Measurements from ENCODE around the gene FAM200B. TPM values are rescaled to one million over a fixed set of nuclear protein-coding genes. Genes with fewer than 3 reads are reported as not detected.

The FAM200B gene
- total and polyA plus RNA-seq, 7 experiments from 2014 or later: 10.6 to 91.6 (median 35.8) TPM

- ChIA-PET POLR2A (no interaction called here), CTCF (no interaction called here)
- Mint-ChIP-seq H3K4me1 (peaks cover 2 to 20% (median 12%) of the 10 kb centered on the region in 7 donors), H3K27ac (no peak overlapping the region), H3K27me3 (peaks cover 0 to 2% (median 0%) of the 10 kb centered on the region in 5 donors), H3K4me3 (no peak overlapping the region), H3K9me3 (peaks cover 0 to 4% (median 0%) of the 10 kb centered on the region in 11 donors), H3K36me3 (peaks cover 0 to 4% (median 0%) of the 10 kb centered on the region in 5 donors)
- DNase-seq (no peak), ATAC-seq (no peak)
- Histone ChIP-seq H3K4me3 (ENCODE audit: low read length) (no peak overlapping the region), H3K9me3 (ENCODE audit: control insufficient read depth in 2 of 3, low read length in 3 of 3) (no peaks in the 10 kb centered on the region), H3K4me1 (ENCODE audit: control insufficient read depth in 2 of 2, insufficient read depth in 2 of 2, low read length in 2 of 2) (peaks cover 7% of the 10 kb centered on the region in 2 donors), H3K27ac (ENCODE audit: low read depth, low read length) (no peak overlapping the region), H3K27me3 (ENCODE audit: control insufficient read depth in 2 of 2, insufficient read depth in 2 of 2, low read length in 2 of 2) (no peaks in the 10 kb centered on the region), H3K36me3 (ENCODE audit: control insufficient read depth in 2 of 3, insufficient read depth in 3 of 3, low read length in 3 of 3) (peaks cover 0 to 3% (median 0%) of the 10 kb centered on the region in 3 experiments)
- intact Hi-C loops (cut with micrococcal nuclease): loop anchor here (5.0 to 10.0 kb wide), 2 partner anchors 734 to 1679 kb away; no protein-coding TSS in a partner anchor
Measured at GRCh38 chr4:15658781-15659180, 22.8 kb upstream of the FAM200B start.

DNA sequence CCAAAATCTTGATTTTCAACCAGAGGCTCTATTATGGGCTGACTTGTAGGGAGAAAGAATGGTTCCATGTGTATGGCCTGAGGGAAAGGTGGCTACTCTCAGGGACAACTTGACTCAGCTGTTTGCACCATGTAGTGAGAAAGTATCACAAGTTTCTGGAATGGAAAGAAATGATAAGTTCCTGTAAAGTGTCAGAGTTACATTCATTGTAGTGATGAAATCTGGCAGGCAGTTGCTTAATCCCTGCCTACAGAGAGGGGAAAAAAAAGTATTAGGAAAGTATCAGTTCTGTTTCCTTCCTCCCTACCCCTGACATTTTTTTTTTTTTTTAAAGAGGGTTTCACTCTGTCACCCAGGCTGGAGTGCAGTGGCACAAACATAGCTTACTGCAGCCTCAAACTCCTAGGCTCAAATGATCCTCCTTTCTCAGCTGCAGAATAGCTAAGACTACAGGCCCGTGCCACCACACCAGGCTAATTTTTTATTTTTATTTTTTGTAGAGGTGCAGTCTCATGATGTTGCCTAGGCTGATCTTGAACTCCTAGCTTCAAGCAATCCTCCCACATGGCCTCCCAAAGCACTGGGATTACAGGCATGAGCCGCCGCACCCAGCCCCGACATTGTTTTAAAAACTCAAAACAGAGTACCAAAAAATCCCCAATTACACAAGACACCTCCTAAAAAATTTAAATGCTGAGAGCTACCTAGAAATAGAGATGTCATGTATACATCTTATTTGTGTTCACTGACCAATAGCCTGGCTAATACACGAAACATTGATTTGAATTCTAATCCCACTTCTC is 21.7 kb upstream of the FAM200B start:
- Histone ChIP-seq H3K9me3 (ENCODE audit: control insufficient read depth in 2 of 3, low read length in 3 of 3) (no peaks in the 10 kb centered on the region), H3K27me3 (ENCODE audit: control insufficient read depth in 2 of 2, insufficient read depth in 2 of 2, low read length in 2 of 2) (no peaks in the 10 kb centered on the region), H3K4me1 (ENCODE audit: control insufficient read depth in 2 of 2, insufficient read depth in 2 of 2, low read length in 2 of 2) (peaks cover 0 to 6% of the 10 kb centered on the region in 2 donors), H3K27ac (ENCODE audit: low read depth, low read length) (no peak overlapping the region), H3K4me3 (ENCODE audit: low read length) (no peak overlapping the region), H3K36me3 (ENCODE audit: control insufficient read depth in 2 of 3, insufficient read depth in 3 of 3, low read length in 3 of 3) (peaks cover 0 to 3% (median 0%) of the 10 kb centered on the region in 3 experiments)
- Mint-ChIP-seq H3K27me3 (peaks cover 0 to 2% (median 0%) of the 10 kb centered on the region in 5 donors), H3K4me3 (no peak overlapping the region), H3K27ac (no peak overlapping the region), H3K4me1 (peaks cover 0 to 17% (median 6%) of the 10 kb centered on the region in 7 donors), H3K36me3 (peaks cover 0 to 6% (median 0%) of the 10 kb centered on the region in 5 donors), H3K9me3 (peaks cover 0 to 4% (median 0%) of the 10 kb centered on the region in 11 donors)
- ATAC-seq: peak; percentile 2
- intact Hi-C loops (cut with micrococcal nuclease): loop anchor here (5.0 to 10.0 kb wide), 2 partner anchors 735 to 1677 kb away; no protein-coding TSS in a partner anchor
- CTCF ChIA-PET: interaction anchor here (0.6 to 0.9 kb wide), 3 partner anchors 8 to 783 kb away, joined by 3 read pairs; no protein-coding TSS in a partner anchor
- POLR2A ChIA-PET: interaction anchor here (0.6 kb wide), 1 partner anchor 551 kb away, joined by 5 read pairs; no protein-coding TSS in a partner anchor
- DNase-seq: no peak

GRCh38 chr4:15665753-15666365 is 15.8 kb upstream of the FAM200B start:
- intact Hi-C loops (cut with micrococcal nuclease): no loop called here
- Mint-ChIP-seq H3K27me3 (no peaks in the 10 kb centered on the region), H3K4me3 (no peak overlapping the region), H3K36me3 (peaks cover 0 to 20% (median 0%) of the 10 kb centered on the region in 5 donors), H3K9me3 (no peaks in the 10 kb centered on the region), H3K4me1 (peaks cover 0 to 22% (median 0%) of the 10 kb centered on the region in 7 donors), H3K27ac (peak overlapping the region in 2 of 9 donors; percentile 35 to 69)
- Histone ChIP-seq H3K4me3 (ENCODE audit: low read length) (no peak overlapping the region), H3K27ac (ENCODE audit: low read depth, low read length) (no peak overlapping the region), H3K27me3 (ENCODE audit: control insufficient read depth in 2 of 2, insufficient read depth in 2 of 2, low read length in 2 of 2) (no peaks in the 10 kb centered on the region), H3K9me3 (ENCODE audit: control insufficient read depth in 2 of 3, low read length in 3 of 3) (no peaks in the 10 kb centered on the region), H3K36me3 (ENCODE audit: control insufficient read depth in 2 of 3, insufficient read depth in 3 of 3, low read length in 3 of 3) (no peaks in the 10 kb centered on the region), H3K4me1 (ENCODE audit: control insufficient read depth in 2 of 2, insufficient read depth in 2 of 2, low read length in 2 of 2) (no peaks in the 10 kb centered on the region)
- ATAC-seq (peak; percentile 86), DNase-seq (no peak)
- POLR2A ChIA-PET: interaction anchor here (0.7 kb wide), 1 partner anchor 29 kb away, joined by 4 read pairs; no protein-coding TSS in a partner anchor
- CTCF ChIA-PET: no interaction called here

DNA sequence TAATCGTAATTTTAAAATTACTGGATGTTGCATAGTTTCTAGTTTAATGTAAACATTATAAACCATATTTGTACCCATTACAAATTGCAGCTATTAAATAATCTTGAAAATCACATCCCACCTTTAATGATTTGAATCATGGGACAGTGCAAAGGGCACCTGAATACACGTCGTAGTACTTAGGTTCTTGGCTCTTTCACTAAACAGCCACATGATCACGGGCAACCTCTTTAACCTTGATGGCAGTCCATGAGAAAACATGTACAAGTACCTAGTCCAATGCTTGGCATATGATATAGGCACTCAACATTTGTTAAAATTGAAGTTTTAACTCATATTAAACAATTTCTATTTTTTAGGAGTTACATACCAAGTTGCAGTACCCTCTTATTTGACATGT is 14.6 kb upstream of the FAM200B start:
- H3K36me3 Mint-ChIP-seq: peaks cover 0 to 29% (median 0%) of the 10 kb centered on the region in 5 donors
- H3K4me1 Mint-ChIP-seq: peaks cover 0 to 22% (median 0%) of the 10 kb centered on the region in 7 donors
- no peak overlapping the region for H3K4me3 Mint-ChIP-seq
- CTCF ChIA-PET: no interaction called here
- no peaks in the 10 kb centered on the region for H3K9me3 Mint-ChIP-seq
- POLR2A ChIA-PET: interaction anchor here (0.7 to 1.0 kb wide), 2 partner anchors 11 to 110 kb away, joined by 3 to 4 read pairs; no protein-coding TSS in a partner anchor
- Histone ChIP-seq H3K27ac (ENCODE audit: low read depth, low read length) (no peak overlapping the region), H3K9me3 (ENCODE audit: control insufficient read depth in 2 of 3, low read length in 3 of 3) (no peaks in the 10 kb centered on the region), H3K4me3 (ENCODE audit: low read length) (no peak overlapping the region), H3K36me3 (ENCODE audit: control insufficient read depth in 2 of 3, insufficient read depth in 3 of 3, low read length in 3 of 3) (no peaks in the 10 kb centered on the region), H3K4me1 (ENCODE audit: control insufficient read depth in 2 of 2, insufficient read depth in 2 of 2, low read length in 2 of 2) (no peaks in the 10 kb centered on the region), H3K27me3 (ENCODE audit: control insufficient read depth in 2 of 2, insufficient read depth in 2 of 2, low read length in 2 of 2) (no peaks in the 10 kb centered on the region)
- DNase-seq: no peak
- intact Hi-C loops (cut with micrococcal nuclease): no loop called here
- no peak overlapping the region for H3K27ac Mint-ChIP-seq
- no peak for ATAC-seq
- no peaks in the 10 kb centered on the region for H3K27me3 Mint-ChIP-seq

DNA sequence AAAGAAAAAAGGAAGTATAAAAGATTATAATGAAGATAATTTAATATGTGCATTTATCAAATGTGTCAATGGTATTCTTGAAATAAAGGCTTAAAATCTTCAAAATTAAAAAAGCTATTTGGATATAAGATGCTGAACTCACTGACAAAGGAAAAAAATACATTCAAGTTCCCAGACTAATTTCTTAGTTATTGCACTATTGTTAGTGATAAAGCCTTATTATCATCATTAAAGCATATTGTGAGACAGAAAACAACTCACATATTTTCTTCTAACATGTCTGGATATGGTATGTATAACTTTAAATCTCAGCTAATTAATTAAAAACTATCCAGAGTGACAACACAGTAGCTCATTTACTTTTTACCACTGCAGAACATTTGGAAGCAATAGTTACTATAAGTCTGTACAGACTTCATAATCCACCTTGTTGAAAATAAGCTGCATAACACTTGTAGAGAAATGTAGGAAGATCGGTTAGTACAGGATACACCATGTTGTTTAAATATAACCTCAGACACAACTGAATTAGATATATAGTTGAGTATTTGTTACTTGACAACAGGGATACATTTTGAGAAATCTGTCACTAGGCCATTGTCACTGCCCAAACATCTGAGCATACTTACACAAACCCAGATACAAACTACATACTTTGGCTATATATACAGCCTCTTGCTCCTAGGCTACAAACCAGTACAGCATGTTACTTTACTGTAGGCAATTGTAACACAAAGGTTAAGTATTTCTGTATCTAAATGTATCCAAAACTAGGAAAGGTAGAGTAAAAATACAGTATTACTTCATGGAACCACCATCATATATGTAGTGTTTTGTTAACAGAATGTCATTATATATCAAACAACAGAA is 12.8 kb upstream of the FAM200B start:
- CTCF ChIA-PET: no interaction called here
- Histone ChIP-seq H3K36me3 (ENCODE audit: control insufficient read depth in 2 of 3, insufficient read depth in 3 of 3, low read length in 3 of 3) (no peaks in the 10 kb centered on the region), H3K27ac (ENCODE audit: low read depth, low read length) (no peak overlapping the region), H3K27me3 (ENCODE audit: control insufficient read depth in 2 of 2, insufficient read depth in 2 of 2, low read length in 2 of 2) (no peaks in the 10 kb centered on the region), H3K9me3 (ENCODE audit: control insufficient read depth in 2 of 3, low read length in 3 of 3) (no peaks in the 10 kb centered on the region), H3K4me3 (ENCODE audit: low read length) (no peak overlapping the region), H3K4me1 (ENCODE audit: control insufficient read depth in 2 of 2, insufficient read depth in 2 of 2, low read length in 2 of 2) (no peaks in the 10 kb centered on the region)
- ATAC-seq (no peak), DNase-seq (no peak)
- intact Hi-C loops (cut with micrococcal nuclease): no loop called here
- no peak overlapping the region for H3K4me3 Mint-ChIP-seq
- no peaks in the 10 kb centered on the region for H3K9me3 Mint-ChIP-seq
- no peak overlapping the region for H3K27ac Mint-ChIP-seq
- peaks cover 0 to 34% (median 0%) of the 10 kb centered on the region in 5 donors for H3K36me3 Mint-ChIP-seq
- POLR2A ChIA-PET: interaction anchor here (0.9 kb wide), 1 partner anchor 13 kb away, joined by 4 read pairs; the partner anchor contains the start of gene FAM200B
- H3K27me3 Mint-ChIP-seq: no peaks in the 10 kb centered on the region
- H3K4me1 Mint-ChIP-seq: peaks cover 0 to 27% (median 0%) of the 10 kb centered on the region in 7 donors

- intact Hi-C loops (cut with micrococcal nuclease): no loop called here
- no peaks in the 10 kb centered on the region for H3K9me3 ChIP-seq (ENCODE audit: control insufficient read depth in 2 of 3, low read length in 3 of 3)
- Mint-ChIP-seq H3K27ac (no peak overlapping the region), H3K4me1 (peaks cover 0 to 29% (median 0%) of the 10 kb centered on the region in 7 donors), H3K27me3 (no peaks in the 10 kb centered on the region), H3K4me3 (no peak overlapping the region), H3K36me3 (peaks cover 0 to 36% (median 0%) of the 10 kb centered on the region in 5 donors), H3K9me3 (no peaks in the 10 kb centered on the region)
- CTCF ChIA-PET: no interaction called here
- ATAC-seq: no peak
- no peaks in the 10 kb centered on the region for H3K27me3 ChIP-seq (ENCODE audit: control insufficient read depth in 2 of 2, insufficient read depth in 2 of 2, low read length in 2 of 2)
- no peak overlapping the region for H3K4me3 ChIP-seq (ENCODE audit: low read length)
- no peaks in the 10 kb centered on the region for H3K4me1 ChIP-seq (ENCODE audit: control insufficient read depth in 2 of 2, insufficient read depth in 2 of 2, low read length in 2 of 2)
- POLR2A ChIA-PET: no interaction called here
- H3K36me3 ChIP-seq (ENCODE audit: control insufficient read depth in 2 of 3, insufficient read depth in 3 of 3, low read length in 3 of 3): no peaks in the 10 kb centered on the region
- DNase-seq: no peak
- no peak overlapping the region for H3K27ac ChIP-seq (ENCODE audit: low read depth, low read length)
Measured at GRCh38 chr4:15670576-15670975, 11.1 kb upstream of the FAM200B start.
